Endometrium (tissue), 2 donors: ENCODE data around the gene GOLGA8K.
"Not testable (repeated sequence)": the region's sequence is repeated elsewhere in the genome, so short reads cannot be mapped to it uniquely, and the experiment has no call there.

ENCODE experiments used
- FAIRE-seq: peaks from 2 replicates; lab custom pipeline; 2012; peaks lifted over from hg19 to GRCh38; lab: Jason Lieb, UNC
- donor health status: control.
- donor health status: control.

The GOLGA8K gene

GRCh38 chr15:32403192-32403591 is at the start of gene GOLGA8K:
GOLGA8K (minus strand) TSS chr15:32403292; CDS start chr15:32403194, 98 bp downstream.
- not testable (repeated sequence) for FAIRE-seq

- peak; percentile 59 for FAIRE-seq
Measured at GRCh38 chr15:32440445-32440977, 37.4 kb upstream of the GOLGA8K start.

- not testable (repeated sequence) for FAIRE-seq
Measured at GRCh38 chr15:32434102-32434963, 31.2 kb upstream of the GOLGA8K start.

- FAIRE-seq = not testable (repeated sequence)
Measured at GRCh38 chr15:32427635-32428034, 24.5 kb upstream of the GOLGA8K start.

GRCh38 chr15:32426511-32426910 is 23.4 kb upstream of the GOLGA8K start:
- FAIRE-seq = not testable (repeated sequence)

- peak; percentile 95 for FAIRE-seq
Measured at GRCh38 chr15:32407903-32408302, 4.8 kb upstream of the GOLGA8K start.

GRCh38 chr15:32396522-32396921 is 6.6 kb downstream of the GOLGA8K start:
- FAIRE-seq = not testable (repeated sequence)

GRCh38 chr15:32394745-32395144 is 8.3 kb downstream of the GOLGA8K start:
- FAIRE-seq = not testable (repeated sequence)

GRCh38 chr15:32388050-32388648 is 14.9 kb downstream of the GOLGA8K start:
- not testable (repeated sequence) for FAIRE-seq

- FAIRE-seq = not testable (repeated sequence)
Measured at GRCh38 chr15:32385823-32386495, 17.1 kb downstream of the GOLGA8K start.

- FAIRE-seq = not testable (repeated sequence)
Measured at GRCh38 chr15:32374185-32374584, 28.9 kb downstream of the GOLGA8K start.

- FAIRE-seq = not testable (repeated sequence)
Measured at GRCh38 chr15:32373707-32374106, 29.4 kb downstream of the GOLGA8K start.

GRCh38 chr15:32372075-32372474 is 31.0 kb downstream of the GOLGA8K start:
- FAIRE-seq = not testable (repeated sequence)

- FAIRE-seq = not testable (repeated sequence)
Measured at GRCh38 chr15:32370526-32370925, 32.6 kb downstream of the GOLGA8K start.

GRCh38 chr15:32370064-32370463 is 33.0 kb downstream of the GOLGA8K start:
- not testable (repeated sequence) for FAIRE-seq

- FAIRE-seq = not testable (repeated sequence)
Measured at GRCh38 chr15:32366492-32366891, 36.6 kb downstream of the GOLGA8K start.

- not testable (repeated sequence) for FAIRE-seq
Measured at GRCh38 chr15:32365955-32366354, 37.1 kb downstream of the GOLGA8K start.

- not testable (repeated sequence) for FAIRE-seq
Measured at GRCh38 chr15:32364944-32365343, 38.1 kb downstream of the GOLGA8K start.

GRCh38 chr15:32363449-32363848 is 39.6 kb downstream of the GOLGA8K start:
- FAIRE-seq = not testable (repeated sequence)

- FAIRE-seq = not testable (repeated sequence)
Measured at GRCh38 chr15:32361662-32362061, 41.4 kb downstream of the GOLGA8K start.

GRCh38 chr15:32358462-32358861 is 44.6 kb downstream of the GOLGA8K start:
- not testable (repeated sequence) for FAIRE-seq

- FAIRE-seq = not testable (repeated sequence)
Measured at GRCh38 chr15:32356909-32357308, 46.2 kb downstream of the GOLGA8K start.
